Right atrium auricular region (tissue), 2 donors: ENCODE results near the gene ZNF35. TPM values are rescaled to one million over a fixed set of nuclear protein-coding genes. Genes with fewer than 3 reads are reported as not detected.

Source experiments
- DNase-seq: peaks from one replicate; pipeline ENCODE4 v3.0.0-alpha.2; 2019; ENCODE audit warnings: low spot score
- H3K27ac ChIP-seq, 2 donors: fragments of 200-600 bp; sonication (generic); 1 replicate in 1 of 2; 2 replicates in 1 of 2; pipeline ENCODE4 v1.5.1; 2016 to 2019
- H3K27me3 ChIP-seq, 2 donors: fragments of 200-600 bp; sonication (generic); one replicate each; pipeline versions ENCODE4 v1.5.1 to v1.6.0; 2017 to 2019
- H3K36me3 ChIP-seq: fragments of 200-600 bp; sonication (generic); one replicate; pipeline ENCODE4 v1.5.1; 2016
- H3K4me1 ChIP-seq, 2 donors: fragments of 200-600 bp; sonication (generic); one replicate each; pipeline versions ENCODE4 v1.5.1 to v1.6.0; 2017 to 2019
- H3K4me3 ChIP-seq, 2 donors: fragments of 200-600 bp; sonication (generic); 1 replicate in 1 of 2; 2 replicates in 1 of 2; pipeline ENCODE4 v1.5.1; 2017 to 2019; ENCODE audit warnings: mild to moderate bottlenecking in 1 of 2, moderate library complexity in 1 of 2
- H3K9me3 ChIP-seq, 2 donors: fragments of 200-600 bp; sonication (generic); one replicate each; pipeline ENCODE4 v1.5.1; 2019
- CTCF ChIP-seq, 2 donors: fragments of 200-600 bp; sonication (generic); IDR thresholded peaks; one replicate each; pipeline ENCODE4 v1.5.1; 2019; ENCODE audit warnings: antibody characterized with exemption in 2 of 2
- total RNA-seq, 2 donors: library from RNA; depleted of rRNA; stranded (reverse); fragments of >200 nt; gene quantifications; one replicate each; pipeline ENCODE4 v1.1.0, GENCODE V29; 2016

Gene ZNF35
- total RNA-seq, 2 donors from 2014 or later = 7.9 to 8.4 TPM

- Histone ChIP-seq H3K27me3 (no peaks in the 10 kb centered on the region), H3K36me3 (peaks cover 52% of the 10 kb centered on the region), H3K4me1 (peaks cover 0 to 15% of the 10 kb centered on the region in 2 donors), H3K9me3 (no peaks in the 10 kb centered on the region), H3K27ac (no peak overlapping the region), H3K4me3 (no peak overlapping the region)
- TF ChIP-seq CTCF (IDR thresholded peaks at IDR 0.05) = no peak
- no peak for DNase-seq
Observed at GRCh38 chr3:44632193-44632592, 16.3 kb upstream of the ZNF35 start.

- no peak for TF ChIP-seq CTCF (IDR thresholded peaks at IDR 0.05)
- Histone ChIP-seq H3K9me3 (peaks cover 0 to 34% of the 10 kb centered on the region in 2 donors), H3K27me3 (no peaks in the 10 kb centered on the region), H3K4me3 (no peak overlapping the region), H3K4me1 (no peaks in the 10 kb centered on the region), H3K27ac (no peak overlapping the region), H3K36me3 (peaks cover 62% of the 10 kb centered on the region)
- no peak for DNase-seq
Observed at GRCh38 chr3:44642337-44642736, 6.2 kb upstream of the ZNF35 start.

- Histone ChIP-seq H3K9me3 (peaks cover 0 to 34% of the 10 kb centered on the region in 2 donors), H3K36me3 (peaks cover 55% of the 10 kb centered on the region), H3K27me3 (no peaks in the 10 kb centered on the region), H3K4me1 (peaks cover 0 to under 1% of the 10 kb centered on the region in 2 donors), H3K27ac (no peak overlapping the region), H3K4me3 (no peak overlapping the region)
- no peak for TF ChIP-seq CTCF (IDR thresholded peaks at IDR 0.05)
- no peak for DNase-seq
Observed at GRCh38 chr3:44643024-44643423, 5.5 kb upstream of the ZNF35 start.

- no peak overlapping the region for H3K4me3 ChIP-seq
- TF ChIP-seq CTCF (IDR thresholded peaks at IDR 0.05) = no peak
- peaks cover 0 to 15% of the 10 kb centered on the region in 2 donors for H3K4me1 ChIP-seq
- H3K27ac ChIP-seq = no peak overlapping the region
- no peak for DNase-seq
- peaks cover 0 to 11% of the 10 kb centered on the region in 2 donors for H3K9me3 ChIP-seq
- H3K36me3 ChIP-seq = peaks cover 27% of the 10 kb centered on the region
- H3K27me3 ChIP-seq = no peaks in the 10 kb centered on the region
Observed at GRCh38 chr3:44647771-44648170, 761 bp upstream of the ZNF35 start.

- no peak overlapping the region for H3K4me3 ChIP-seq
Observed at GRCh38 chr3:44649709-44650108, 1.2 kb downstream of the ZNF35 start.

More at GRCh38 chr3:44649709-44650108, 1.2 kb downstream of the ZNF35 start:
- TF ChIP-seq CTCF (IDR thresholded peaks at IDR 0.05) = no peak
- H3K27ac ChIP-seq = no peak overlapping the region
- no peaks in the 10 kb centered on the region for H3K9me3 ChIP-seq
- peaks cover 0 to 15% of the 10 kb centered on the region in 2 donors for H3K4me1 ChIP-seq
- H3K27me3 ChIP-seq = no peaks in the 10 kb centered on the region
- peaks cover 36% of the 10 kb centered on the region for H3K36me3 ChIP-seq
- DNase-seq = no peak
